Purkinje cell (primary cell): ENCODE results near the gene MACROH2A1. TPM values are rescaled to one million over a fixed set of nuclear protein-coding genes. Genes with fewer than 3 reads are reported as not detected.

Experiments used
- polyA plus RNA-seq: library from polyadenylated mRNA; unstranded; fragments of >200 nt; fragmentation: Nextera tagmentation; gene quantifications from 2 replicates; pipeline ENCODE4 v1.2.1, GENCODE V29; 2014

MACROH2A1 gene
- 73.0 and 84.5 TPM in 2 replicates for polyA plus RNA-seq

DNA sequence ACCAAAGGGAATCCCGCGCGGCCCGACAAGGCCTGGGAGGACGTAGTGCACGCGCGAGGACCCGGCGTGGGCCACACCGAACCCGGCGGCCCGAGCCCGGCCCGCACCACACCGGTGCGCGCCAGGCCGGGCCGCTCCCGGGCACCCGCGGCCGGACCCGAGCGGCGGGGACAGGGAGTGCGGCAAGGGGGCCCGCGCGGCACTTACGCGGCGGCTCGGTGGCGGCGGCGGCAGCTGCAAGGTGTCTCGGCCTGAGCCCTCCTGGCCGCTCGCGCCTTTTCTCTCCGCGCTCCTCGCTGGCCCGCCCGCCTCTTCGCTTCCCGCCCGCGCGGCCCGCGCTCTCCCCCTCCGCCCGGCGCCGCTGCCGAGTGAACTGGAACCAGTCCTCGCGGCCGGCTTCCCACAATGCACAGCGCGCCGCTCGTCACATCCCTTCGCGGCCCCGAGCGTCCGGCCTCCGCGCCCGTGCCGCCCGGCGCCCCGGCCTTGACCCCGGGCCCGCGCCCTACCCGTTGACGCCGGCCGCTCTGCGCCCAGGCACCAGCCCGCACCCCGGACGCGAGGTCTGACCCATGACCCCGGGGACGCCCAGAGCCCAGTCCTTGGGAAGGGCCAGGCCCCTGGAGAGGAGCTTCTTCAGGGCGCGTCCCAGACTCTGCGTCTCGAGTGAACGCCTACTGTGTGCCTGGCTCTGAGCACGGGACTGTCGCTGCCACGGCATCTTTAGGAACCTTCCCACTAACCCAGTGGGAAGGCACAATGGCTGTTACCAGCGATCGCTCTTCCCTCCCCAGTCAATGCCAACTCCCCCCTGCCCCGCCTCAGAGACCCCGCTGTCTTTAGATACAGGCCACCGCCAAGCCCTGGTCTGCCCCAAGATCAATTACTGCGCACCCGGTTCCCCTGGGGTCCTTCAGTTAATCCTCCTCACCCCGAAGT is at the start of gene MACROH2A1:
TSS of gene MACROH2A1 (minus strand) at position 377 of the 939 bp plus-strand sequence. CDS start 10,138 bp downstream, outside the sequence.

DNA sequence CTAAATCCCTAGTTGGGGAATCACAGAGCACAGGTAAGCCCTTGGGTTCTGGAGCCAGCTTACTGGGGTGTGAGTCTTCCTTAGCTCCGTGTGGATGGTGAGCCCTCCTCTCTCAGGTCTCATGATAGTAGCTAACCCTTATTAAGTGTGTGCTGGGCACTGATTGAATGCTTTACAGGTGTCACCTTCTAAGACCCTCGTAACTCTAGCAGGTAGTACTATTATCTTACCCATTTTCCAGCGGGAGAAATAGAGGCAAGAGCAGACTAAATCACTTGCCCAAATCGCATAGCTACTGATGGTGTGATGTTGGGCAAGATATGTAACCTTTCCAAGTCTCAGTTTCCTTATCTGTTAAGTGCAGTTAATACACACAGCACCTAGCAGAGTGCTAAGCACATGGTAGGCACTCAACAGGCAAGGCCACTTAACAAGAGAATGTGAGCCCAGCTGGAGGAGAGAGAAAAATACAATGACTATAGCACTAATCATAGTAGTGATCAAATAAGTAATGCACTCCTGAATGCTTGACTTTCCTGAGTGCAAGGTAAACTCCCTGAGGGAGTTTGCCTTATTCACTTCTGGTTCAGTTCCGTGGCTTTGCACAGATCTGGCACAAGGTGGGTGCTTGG is 48.4 kb upstream of the MACROH2A1 start, which contains the start of gene DCANP1:
TSS of gene DCANP1 (minus strand) at position 51 of the 632 bp plus-strand sequence. CDS start 240 bp downstream, outside the sequence.

Other genes starting within 250 kb of the MACROH2A1 start
- not detected in 2 replicates for gene DCANP1, start 48.1 kb upstream of the MACROH2A1 start, polyA plus RNA-seq
- not detected in 2 replicates for gene TIFAB, start 53.1 kb upstream of the MACROH2A1 start, polyA plus RNA-seq
- gene NEUROG1, start 136.7 kb upstream of the MACROH2A1 start, polyA plus RNA-seq, result not detected in 2 replicates
- 0.27 and 0.39 TPM in 2 replicates for gene CXCL14, start 179.8 kb upstream of the MACROH2A1 start, polyA plus RNA-seq